Kidney glomerular epithelial cell (primary cell): ENCODE measurements around the gene CXCL5.
"Not testable (repeated sequence)": the region's sequence is repeated elsewhere in the genome, so short reads cannot be mapped to it uniquely, and the experiment has no call there.

Experiments
- DNase-seq: peaks from one replicate; lab custom pipeline; 2025; lab: John Stamatoyannopoulos, UW

Gene CXCL5

GRCh38 chr4:74015126-74015780 lies 16.8 kb upstream of the CXCL5 start:
- no peak for DNase-seq

DNA sequence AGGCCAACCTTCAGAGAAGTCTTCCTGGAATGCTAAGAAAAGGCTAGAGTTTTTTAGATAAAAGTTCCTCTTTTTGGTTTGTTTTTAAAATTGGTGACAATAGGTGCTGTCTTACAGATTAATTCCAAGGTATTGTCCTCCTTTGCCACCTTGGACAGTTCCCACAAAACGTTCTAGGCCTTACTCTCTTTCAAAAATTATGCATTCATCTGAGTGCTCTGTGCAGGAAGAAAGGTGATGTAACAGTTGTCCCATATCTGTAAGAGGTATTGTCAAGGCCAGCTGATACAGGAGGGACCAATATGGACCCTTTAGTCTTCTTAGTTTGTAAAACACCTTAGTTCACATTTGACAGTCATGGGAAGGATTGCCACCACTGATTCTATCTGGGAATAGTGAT lies 15.9 kb upstream of the CXCL5 start:
- no peak for DNase-seq

DNA sequence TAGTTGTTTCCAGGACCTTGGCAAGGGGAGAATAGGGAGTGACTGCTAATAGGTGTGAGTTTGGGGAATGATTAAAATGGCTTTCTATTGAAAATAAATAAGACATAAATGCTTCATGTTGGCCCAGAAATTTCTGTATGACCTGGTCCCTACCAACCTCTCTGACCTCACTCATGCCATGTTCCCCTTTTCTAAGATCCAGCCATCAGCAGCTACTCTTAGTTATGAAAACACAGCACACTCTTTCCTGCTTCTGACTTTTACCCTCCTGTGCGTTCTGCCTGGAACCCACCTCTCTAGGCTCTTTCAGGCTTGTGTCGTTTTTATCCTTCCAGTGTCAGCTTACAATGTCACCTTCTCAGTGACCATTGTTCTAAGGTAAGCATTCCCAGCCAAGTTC lies 14.8 kb upstream of the CXCL5 start:
- DNase-seq: no peak

- no peak for DNase-seq
These were observed 13.7 kb upstream of the CXCL5 start for GRCh38 chr4:74012130-74012529.

DNA sequence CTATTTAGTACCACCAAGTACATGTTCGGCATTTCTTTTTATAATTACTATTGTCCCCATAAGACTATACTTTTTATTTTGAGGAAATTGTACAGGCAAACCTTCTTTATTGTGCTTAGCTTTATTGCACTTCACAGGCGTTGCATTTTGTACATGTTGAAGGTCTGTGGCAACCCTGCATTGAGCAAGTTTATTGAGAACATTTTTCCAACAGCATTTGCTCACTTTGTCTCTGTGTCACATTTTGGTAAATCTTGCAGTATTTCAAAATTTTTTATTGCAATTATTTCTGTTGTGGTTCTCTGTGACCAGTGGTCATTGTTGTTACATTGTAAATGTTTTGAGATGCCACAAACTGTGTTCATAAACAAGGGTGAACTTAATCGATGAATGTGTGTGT lies 10.8 kb upstream of the CXCL5 start:
- DNase-seq: no peak

GRCh38 chr4:74006009-74006476 lies 7.6 kb upstream of the CXCL5 start:
- DNase-seq: peak; percentile 31

- DNase-seq: no peak
These were observed 7.1 kb upstream of the CXCL5 start for GRCh38 chr4:74005528-74005927.

GRCh38 chr4:74004668-74005067 lies 6.2 kb upstream of the CXCL5 start:
- DNase-seq: no peak

DNA sequence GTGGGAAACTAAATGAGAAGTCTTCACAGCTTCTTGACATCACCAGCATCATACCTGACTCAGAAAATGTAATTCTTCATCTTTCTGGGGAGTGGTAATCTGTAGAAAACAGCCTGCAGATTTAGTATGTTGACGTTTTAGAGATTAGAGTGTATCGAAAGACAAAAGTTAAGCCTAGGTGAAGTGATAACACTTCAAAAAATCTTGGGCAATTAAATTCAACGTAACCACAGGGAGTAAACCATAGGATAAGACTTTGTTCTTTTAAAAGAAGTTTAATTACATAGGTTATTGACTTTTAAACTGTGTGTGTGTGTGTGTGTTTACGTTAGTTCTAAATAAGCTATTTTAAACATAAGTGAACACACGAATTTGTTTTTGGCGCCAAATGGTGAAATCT lies 1.8 kb upstream of the CXCL5 start:
- no peak for DNase-seq

DNA sequence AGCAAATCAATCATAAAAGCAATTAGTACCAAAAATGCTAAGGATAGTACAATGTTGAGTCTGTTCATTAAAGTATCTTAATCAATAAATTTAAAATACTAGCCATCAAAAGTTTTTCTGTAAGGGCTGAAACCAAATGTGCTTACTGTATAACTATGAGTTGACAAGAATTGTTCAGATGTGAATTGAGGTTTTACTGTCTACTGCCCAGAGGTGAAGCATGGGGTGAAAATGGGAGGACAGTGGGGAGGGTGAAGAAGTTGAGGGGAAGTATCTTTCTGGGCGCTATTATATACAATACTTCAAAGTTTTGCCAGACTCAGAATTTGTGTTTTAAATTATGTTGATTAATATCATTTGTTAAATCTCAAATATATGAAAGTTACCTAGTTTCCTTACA lies 6.4 kb downstream of the CXCL5 start:
- no peak for DNase-seq

DNA sequence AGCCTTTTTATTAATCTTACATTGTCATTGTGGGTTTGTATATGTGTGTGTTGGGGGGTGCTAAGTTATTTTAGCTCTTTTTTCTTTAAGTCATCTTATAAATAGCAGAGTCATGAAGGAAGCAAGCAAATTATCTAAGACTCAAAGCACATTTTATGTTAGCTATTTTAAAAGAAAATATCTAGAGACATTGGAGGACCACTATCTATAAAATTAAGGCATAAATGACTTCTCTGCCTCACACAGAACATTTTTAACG lies 6.8 kb downstream of the CXCL5 start:
- no peak for DNase-seq

- DNase-seq: no peak
These were observed 7.3 kb downstream of the CXCL5 start for GRCh38 chr4:73990988-73991741.

DNA sequence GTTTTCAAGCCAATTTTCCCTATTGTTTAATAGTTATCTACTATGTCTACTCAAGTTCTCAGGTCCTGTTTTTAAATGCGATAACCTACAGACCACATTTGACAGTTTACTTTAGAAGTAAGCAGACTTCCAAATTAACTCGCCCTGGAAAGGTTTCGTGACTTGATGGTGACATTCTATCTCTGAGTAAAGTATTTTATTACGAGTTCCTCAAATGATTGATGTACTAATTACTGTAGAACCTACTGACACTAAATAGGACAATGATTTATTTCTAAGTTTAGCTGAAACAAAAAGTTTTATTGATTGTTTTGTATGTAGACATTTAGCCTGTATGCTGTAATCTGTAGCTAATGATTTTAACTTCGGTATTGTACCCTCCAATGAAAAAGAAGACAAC lies 8.5 kb downstream of the CXCL5 start:
- no peak for DNase-seq

DNA sequence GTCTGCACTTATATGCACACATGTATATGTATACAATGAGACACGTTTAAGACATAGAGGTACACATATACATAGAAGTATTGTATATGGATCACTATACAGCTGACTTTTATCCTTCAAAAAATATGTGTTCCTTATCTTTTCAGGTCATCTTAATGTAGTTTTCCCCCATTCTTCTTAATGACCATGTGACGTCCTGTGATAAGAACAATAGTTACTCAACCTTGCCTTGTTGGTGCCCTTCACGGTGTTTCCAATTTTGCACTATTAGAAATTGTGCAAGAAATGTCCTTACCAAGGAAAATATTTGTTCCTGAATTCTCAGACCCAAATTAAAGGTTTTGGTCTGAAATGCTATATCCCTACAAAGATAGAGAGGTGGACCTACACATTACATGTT lies 9.4 kb downstream of the CXCL5 start:
- DNase-seq: no peak

DNA sequence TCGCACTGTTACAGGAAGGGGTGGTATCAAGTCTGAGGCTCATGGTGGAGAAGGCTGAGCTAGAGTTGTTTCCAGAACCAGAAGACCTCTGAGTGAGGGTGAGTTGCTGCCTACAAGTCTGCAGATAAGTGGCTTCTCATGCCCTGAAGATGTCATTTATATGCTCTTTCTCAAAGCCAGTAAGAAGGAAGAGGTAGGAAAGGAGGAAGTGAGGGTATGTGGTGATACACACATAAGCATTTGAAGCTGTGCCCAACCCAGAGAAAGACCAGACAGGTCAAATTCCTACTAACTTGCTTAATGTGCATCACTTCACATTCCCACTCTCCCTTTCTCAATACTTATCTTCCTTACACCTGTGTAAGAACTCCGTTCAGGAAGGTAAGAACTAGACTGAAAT lies 10.4 kb downstream of the CXCL5 start, which contains the start of gene PPBP:
PPBP (minus strand) TSS at position 130 of the 400 bp plus-strand sequence; CDS start at position 43, 87 bp downstream.
- peak; percentile 13 for DNase-seq

DNA sequence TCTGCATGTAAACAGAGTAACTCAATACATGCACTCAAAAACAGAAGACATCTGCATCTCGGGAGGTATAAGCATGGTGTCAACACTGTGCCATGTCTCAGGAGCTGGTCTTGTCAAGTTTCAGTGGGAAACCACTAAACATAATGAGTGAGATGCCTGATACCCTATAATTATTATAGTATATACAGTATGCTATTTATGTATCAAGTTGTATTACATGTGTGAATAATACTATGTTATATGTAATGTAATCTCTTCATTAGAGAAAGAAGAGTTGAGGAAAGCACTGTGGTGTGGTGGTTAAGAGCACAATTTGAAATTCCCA lies 13.0 kb downstream of the CXCL5 start:
- no peak for DNase-seq

- no peak for DNase-seq
These were observed 13.5 kb downstream of the CXCL5 start for GRCh38 chr4:73984736-73985527.

DNA sequence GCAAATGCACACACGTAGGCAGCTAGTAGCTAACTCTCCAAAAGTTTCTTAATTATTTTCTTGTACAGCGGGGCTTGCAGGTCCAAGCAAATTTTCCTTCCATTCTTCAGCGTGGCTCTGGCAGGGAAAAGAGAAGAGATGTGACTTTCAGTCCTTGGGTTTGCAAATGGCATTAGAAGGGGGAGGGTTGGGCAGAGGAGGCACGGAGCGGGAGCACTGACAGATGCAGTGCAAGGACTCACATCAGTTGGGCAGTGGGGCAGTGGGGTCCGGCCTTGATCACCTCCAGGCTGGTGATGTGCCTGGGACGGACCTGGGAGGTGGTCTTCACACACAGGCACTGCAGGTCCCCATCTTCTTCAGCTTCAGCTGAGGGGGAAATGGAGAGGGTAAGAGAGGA lies 17.3 kb downstream of the CXCL5 start:
- not testable (repeated sequence) for DNase-seq

- no peak for DNase-seq
These were observed 19.0 kb downstream of the CXCL5 start for GRCh38 chr4:73979407-73979957.

DNA sequence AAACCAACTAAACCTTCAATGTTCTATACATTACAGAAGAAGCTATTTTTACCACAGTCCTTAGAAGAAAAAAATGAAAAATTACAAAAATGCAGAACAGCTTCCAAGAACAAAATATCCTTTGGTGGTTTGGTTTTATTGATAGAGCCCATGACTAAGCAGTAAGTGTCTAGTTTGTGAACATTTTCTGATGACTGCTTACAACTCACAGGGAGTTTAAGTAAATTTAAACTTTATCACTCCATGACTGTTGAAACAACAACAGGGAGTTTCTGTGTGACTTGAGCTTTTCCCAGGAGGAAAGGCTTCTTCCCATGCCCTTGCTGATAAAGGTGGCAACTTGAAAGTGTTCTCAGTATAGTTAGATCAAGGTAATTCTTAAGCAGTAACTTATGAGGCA lies 19.6 kb downstream of the CXCL5 start:
- peak; percentile 34 for DNase-seq

- no peak for DNase-seq
These were observed 21.8 kb downstream of the CXCL5 start for GRCh38 chr4:73976716-73977115.

- DNase-seq: no peak
These were observed 22.3 kb downstream of the CXCL5 start for GRCh38 chr4:73976217-73976616.

GRCh38 chr4:73974352-73974751 lies 24.1 kb downstream of the CXCL5 start:
- DNase-seq: no peak
